ENCODE results near the gene GALNT7. TPM values are rescaled to one million over a fixed set of nuclear protein-coding genes. Genes with fewer than 3 reads are reported as not detected.

GALNT7 gene
- total and polyA plus RNA-seq, 8 donors, result 25.2 to 51.1 (median 37.4) TPM

- Histone ChIP-seq H3K36me3 (no peaks in the 10 kb centered on the region), H3K9me3 (no peaks in the 10 kb centered on the region), H3K27me3 (no peaks in the 10 kb centered on the region), H3K27ac (no peak overlapping the region), H3K4me1 (peaks cover 7 to 8% of the 10 kb centered on the region in 2 donors), H3K4me3 (no peak overlapping the region)
- no peak for DNase-seq
- ATAC-seq, result no peak
- intact Hi-C loops (cut with DNase I), result no loop called here
- TF ChIP-seq, protein P1, sequence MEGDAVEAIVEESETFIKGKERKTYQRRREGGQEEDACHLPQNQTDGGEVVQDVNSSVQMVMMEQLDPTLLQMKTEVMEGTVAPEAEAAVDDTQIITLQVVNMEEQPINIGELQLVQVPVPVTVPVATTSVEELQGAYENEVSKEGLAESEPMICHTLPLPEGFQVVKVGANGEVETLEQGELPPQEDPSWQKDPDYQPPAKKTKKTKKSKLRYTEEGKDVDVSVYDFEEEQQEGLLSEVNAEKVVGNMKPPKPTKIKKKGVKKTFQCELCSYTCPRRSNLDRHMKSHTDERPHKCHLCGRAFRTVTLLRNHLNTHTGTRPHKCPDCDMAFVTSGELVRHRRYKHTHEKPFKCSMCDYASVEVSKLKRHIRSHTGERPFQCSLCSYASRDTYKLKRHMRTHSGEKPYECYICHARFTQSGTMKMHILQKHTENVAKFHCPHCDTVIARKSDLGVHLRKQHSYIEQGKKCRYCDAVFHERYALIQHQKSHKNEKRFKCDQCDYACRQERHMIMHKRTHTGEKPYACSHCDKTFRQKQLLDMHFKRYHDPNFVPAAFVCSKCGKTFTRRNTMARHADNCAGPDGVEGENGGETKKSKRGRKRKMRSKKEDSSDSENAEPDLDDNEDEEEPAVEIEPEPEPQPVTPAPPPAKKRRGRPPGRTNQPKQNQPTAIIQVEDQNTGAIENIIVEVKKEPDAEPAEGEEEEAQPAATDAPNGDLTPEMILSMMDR (IDR thresholded peaks at IDR 0.05), result no peak
Observed at GRCh38 chr4:173269280-173269679, 100.7 kb downstream of the GALNT7 start.

GRCh38 chr4:173270312-173271027 lies 101.9 kb downstream of the GALNT7 start:
- TF ChIP-seq, protein P1 (IDR thresholded peaks at IDR 0.05), result no peak
- Histone ChIP-seq H3K9me3 (no peaks in the 10 kb centered on the region), H3K4me3 (no peak overlapping the region), H3K4me1 (peaks cover 0 to 2% of the 10 kb centered on the region in 2 donors), H3K27ac (no peak overlapping the region), H3K36me3 (no peaks in the 10 kb centered on the region), H3K27me3 (no peaks in the 10 kb centered on the region)
- intact Hi-C loops (cut with DNase I), result no loop called here
- ATAC-seq (no peak), DNase-seq (peak in 2 of 4 donors; percentile 69 to 79)

DNA sequence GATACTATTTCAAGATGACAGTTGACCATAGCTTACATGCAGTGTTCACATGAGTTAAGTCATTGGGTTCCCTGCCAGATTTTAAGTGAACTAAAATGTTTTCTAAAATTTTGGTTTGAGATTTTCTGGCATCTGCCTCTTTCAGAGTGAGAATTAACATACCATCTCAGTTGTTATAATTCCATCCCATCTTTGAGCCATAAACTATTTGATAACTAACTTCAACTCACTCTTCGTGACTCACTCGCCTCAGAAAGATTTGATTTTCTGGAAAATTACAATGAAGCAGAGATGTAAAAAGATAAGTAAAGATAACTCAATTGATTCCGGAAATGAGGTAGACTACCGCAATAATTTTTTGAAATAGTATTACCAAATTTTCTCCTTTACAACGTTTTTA lies 103.7 kb downstream of the GALNT7 start:
- no peak overlapping the region for H3K27ac ChIP-seq
- intact Hi-C loops (cut with DNase I), result no loop called here
- H3K36me3 ChIP-seq, result no peaks in the 10 kb centered on the region
- ATAC-seq (no peak), DNase-seq (no peak)
- H3K4me3 ChIP-seq, result no peak overlapping the region
- TF ChIP-seq, protein P1 (IDR thresholded peaks at IDR 0.05), result no peak
- H3K4me1 ChIP-seq, result peaks cover 0 to 2% of the 10 kb centered on the region in 2 donors
- H3K9me3 ChIP-seq, result no peaks in the 10 kb centered on the region
- no peaks in the 10 kb centered on the region for H3K27me3 ChIP-seq

- no peak overlapping the region for H3K4me3 ChIP-seq
- DNase-seq, result peak in 2 of 4 donors; percentile 77 to 78
- TF ChIP-seq, protein P1 (IDR thresholded peaks at IDR 0.05), result no peak
- no peak overlapping the region for H3K27ac ChIP-seq
- H3K36me3 ChIP-seq, result no peaks in the 10 kb centered on the region
- H3K27me3 ChIP-seq, result no peaks in the 10 kb centered on the region
- H3K9me3 ChIP-seq, result no peaks in the 10 kb centered on the region
- intact Hi-C loops (cut with DNase I), result no loop called here
- no peak for ATAC-seq
- H3K4me1 ChIP-seq, result peaks cover 0 to 2% of the 10 kb centered on the region in 2 donors
Observed at GRCh38 chr4:173272996-173273395, 104.4 kb downstream of the GALNT7 start.

- Histone ChIP-seq H3K4me1 (peaks cover 0 to 2% of the 10 kb centered on the region in 2 donors), H3K9me3 (no peaks in the 10 kb centered on the region), H3K27ac (no peak overlapping the region), H3K36me3 (no peaks in the 10 kb centered on the region), H3K4me3 (no peak overlapping the region), H3K27me3 (no peaks in the 10 kb centered on the region)
- DNase-seq (peak in 1 of 4 donors; percentile 29), ATAC-seq (no peak)
- TF ChIP-seq, protein P1 (IDR thresholded peaks at IDR 0.05), result no peak
- intact Hi-C loops (cut with DNase I), result no loop called here
Observed at GRCh38 chr4:173273941-173274340, 105.3 kb downstream of the GALNT7 start.
